SIG-M5 (cell line): ENCODE measurements around the gene ZNF77.
"Not testable (repeated sequence)": the region's sequence is repeated elsewhere in the genome, so short reads cannot be mapped to it uniquely, and the experiment has no call there.

Experiments
- DNase-seq: peaks from one replicate; lab custom pipeline; 2025; lab: John Stamatoyannopoulos, UW

Gene ZNF77

DNA sequence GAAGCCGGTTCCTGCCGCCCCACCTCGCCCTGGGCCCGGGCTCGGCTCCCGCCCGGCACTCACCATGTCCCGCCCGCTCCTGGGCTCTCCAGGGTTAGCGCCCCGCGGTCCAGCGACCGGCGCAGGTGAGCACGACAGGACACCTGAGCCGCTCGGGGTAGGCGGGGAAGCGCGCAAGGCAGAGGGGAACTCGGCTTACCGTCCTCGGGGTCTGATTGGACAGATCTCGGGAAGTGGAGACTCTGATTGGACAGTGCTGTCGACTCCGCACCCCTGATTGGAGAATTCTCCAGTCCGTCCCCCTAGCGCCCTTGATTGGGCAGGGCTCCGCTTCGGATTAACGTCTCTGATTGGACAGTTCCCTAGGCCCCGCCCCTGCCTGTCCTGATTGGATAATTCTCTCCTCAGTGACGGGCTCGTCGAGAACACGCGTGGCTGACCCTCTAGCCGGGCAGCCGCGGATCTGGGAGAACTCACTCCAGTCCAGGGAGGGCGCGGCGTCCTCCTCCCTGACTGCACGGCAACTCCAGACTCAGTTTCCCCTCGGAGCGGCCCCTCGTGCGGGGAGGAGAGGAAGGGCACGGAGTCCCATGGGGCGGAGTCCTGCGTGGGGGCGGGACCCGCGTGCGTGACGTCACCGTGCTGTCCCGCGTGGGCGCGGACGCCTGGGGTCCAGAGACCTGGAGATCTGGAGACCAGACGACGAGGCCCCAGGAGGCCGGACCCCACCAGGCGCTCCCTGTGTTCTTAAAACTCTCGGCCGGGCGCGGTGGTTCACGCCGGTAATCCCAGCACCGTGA lies at the start of gene ZNF77:
TSS of gene ZNF77 (minus strand) at position 197 of the 800 bp plus-strand sequence. CDS start at position 66, 131 bp downstream.
- peak; percentile 92 for DNase-seq

DNA sequence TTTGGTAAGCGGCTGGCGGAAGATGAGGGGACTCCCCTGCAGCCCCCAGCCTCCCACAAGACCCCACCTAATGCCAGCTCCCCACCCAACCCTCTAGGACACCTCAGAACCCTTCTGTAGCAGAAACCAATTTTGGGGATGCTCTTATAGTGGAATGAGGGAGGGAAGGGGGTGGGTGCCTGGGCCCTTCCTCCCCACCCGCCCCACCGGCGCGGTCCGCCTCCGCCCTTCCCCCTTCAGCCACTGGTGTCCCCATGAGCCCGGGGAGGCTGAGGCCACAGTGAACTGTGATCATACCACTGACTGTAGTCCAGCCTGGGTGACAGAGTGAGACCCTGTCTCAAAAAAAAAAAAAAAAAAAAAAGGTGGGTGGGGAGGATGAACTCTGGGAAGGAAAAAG lies 48.8 kb upstream of the ZNF77 start:
- DNase-seq, result no peak

- DNase-seq, result no peak
Measured at GRCh38 chr19:2992958-2993357, 48.2 kb upstream of the ZNF77 start.

- DNase-seq, result not testable (repeated sequence)
Measured at GRCh38 chr19:2992333-2992732, 47.6 kb upstream of the ZNF77 start.

GRCh38 chr19:2989236-2989946 lies 44.6 kb upstream of the ZNF77 start:
- no peak for DNase-seq

DNA sequence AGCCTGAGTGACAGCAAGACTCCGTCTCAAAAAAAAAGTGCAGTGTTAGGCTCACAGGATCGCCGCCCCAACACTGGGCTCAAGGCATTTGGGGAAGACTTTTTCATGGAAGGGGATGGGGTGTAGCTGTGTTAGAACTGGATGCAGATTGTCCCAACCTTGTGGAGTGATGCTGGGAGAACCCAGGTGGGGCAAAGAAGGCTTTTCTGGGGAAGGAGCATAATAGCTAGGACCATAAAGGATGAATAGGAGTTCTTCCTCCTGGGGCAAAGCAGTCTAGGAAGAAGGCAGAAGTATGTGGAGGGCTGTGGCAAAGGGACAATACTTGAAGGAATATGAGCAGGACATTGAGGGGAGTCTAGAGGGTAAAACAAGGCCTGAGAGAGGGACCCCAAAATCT lies 43.8 kb upstream of the ZNF77 start:
- DNase-seq, result no peak

DNA sequence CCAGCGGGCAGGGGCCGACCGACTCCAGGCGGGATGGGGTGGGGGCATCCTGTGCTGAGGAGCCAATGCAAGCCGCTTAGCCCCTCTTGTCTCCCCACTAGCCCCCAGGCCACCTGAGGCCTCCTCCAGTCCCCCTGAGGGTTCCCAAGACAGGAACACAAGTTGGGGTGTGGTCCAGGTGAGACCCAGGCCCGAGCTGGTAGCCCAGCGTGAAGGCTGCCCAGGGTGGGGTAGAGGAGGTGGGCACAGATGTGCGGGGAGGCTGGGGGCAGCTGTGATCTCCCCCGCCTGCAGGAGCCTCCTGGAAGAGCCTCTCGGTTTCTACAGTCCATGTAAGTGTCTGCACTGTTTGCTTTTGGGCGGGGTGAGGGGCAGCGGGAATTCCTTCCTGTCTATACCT lies 43.0 kb upstream of the ZNF77 start:
- no peak for DNase-seq

GRCh38 chr19:2986951-2987524 lies 42.3 kb upstream of the ZNF77 start:
- DNase-seq, result no peak

- no peak for DNase-seq
Measured at GRCh38 chr19:2984215-2984528, 39.4 kb upstream of the ZNF77 start.

DNA sequence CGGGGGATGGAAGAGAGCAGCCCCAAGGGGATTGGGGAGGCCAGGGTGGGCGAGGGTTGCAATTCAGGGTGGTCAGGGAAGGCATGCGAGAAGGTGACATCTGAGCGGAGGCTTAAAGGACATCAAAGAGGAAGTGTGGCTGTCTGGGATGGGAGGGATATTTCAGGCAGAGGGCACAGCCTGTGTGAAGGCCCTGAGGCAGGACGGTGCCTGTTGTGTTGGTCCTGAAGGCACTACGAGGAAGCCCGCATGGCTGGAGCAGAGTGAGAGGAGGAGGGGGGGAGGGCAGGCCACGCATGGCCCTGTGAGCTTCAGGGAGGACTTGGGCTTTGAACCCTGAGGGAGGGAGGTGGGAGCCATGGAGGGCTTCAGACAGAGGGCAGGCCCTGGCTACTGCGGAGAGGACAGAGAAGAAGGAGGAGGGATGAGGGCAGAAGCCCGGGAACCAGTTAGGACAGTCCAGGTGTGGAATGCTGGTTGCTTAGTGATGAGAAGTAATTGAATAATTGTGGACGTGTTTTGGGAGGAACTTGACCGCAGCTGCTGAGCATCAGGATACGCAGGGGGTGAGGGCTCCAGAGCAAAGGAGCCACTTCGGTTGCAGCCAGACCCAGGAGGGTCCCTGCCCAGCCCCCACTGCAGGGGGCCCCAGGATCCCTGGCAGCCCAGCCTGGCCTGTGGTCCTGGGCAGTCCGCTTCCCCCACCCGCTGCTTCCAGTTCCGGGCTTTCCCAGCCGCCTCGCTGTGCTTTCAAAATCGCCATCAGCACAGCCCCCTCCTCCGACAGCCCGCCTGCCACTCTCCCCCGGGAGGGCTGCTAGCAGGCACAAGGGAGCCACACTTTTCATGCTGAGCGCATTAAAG lies 38.8 kb upstream of the ZNF77 start:
- no peak for DNase-seq

- no peak for DNase-seq
Measured at GRCh38 chr19:2982983-2983350, 38.2 kb upstream of the ZNF77 start.

- no peak for DNase-seq
Measured at GRCh38 chr19:2982561-2982960, 37.8 kb upstream of the ZNF77 start.

DNA sequence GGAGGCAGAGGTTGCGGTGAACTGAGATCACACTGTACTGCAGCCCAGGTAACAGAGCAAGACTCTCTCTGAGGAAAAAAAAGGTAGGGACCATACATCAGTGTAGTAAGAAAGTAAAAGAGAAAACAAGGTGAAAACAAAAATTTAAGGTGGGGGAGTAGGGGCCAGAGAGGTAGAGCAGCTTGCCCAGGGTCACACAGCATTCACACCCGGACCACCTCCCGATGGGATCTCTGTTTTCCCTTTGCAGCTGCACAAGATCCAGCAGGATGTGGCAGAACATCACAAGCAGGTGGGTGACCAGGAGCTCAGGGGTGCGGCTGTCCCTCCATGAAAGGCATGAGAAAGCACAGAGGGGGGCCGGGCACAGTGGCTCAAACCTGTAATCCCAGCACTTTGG lies 37.1 kb upstream of the ZNF77 start:
- DNase-seq, result no peak

- DNase-seq, result no peak
Measured at GRCh38 chr19:2978772-2979171, 34.0 kb upstream of the ZNF77 start.

GRCh38 chr19:2978166-2978767 lies 33.5 kb upstream of the ZNF77 start:
- DNase-seq, result no peak

GRCh38 chr19:2977746-2978138 lies 33.0 kb upstream of the ZNF77 start:
- no peak for DNase-seq

DNA sequence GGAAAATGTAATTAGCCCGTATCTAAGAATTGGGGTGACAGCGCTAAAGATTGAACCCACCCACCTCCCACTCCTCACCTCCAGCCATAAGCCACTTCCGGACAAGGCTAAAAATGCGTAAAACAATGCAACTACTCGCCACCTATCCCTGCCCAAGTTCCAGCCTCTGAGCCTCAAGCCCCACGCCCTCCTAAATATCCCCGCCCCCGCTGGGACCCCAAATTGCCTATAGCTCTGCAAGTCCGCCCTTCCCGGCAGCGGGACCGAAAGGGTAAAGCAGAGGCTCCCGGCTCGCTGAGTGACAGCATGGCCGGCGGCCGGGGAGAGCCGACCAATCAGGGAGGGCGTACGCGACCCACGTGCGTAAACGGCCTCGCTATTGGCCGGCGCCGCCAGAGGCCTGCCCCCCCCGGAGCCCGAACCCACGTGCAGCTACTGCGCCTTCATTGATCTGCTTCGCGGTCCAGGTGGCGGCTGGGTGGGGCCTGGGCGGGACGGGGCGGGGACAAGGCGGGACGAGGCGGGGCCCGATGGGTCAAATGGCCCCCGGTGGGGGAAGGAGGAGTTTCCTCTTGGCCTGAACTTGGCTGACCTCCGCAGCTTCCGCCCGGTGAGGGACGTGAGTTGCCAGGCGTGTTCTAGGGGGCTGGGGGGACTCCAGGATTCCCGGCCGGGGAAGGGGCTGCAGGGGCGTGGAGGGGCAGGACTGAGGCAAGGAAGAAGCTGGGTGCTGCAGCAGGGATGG lies 32.4 kb upstream of the ZNF77 start, which contains the start of gene TLE6:
TSS of gene TLE6 (plus strand) at position 564 of the 745 bp plus-strand sequence. CDS start 670 bp downstream, outside the sequence.
- DNase-seq, result peak; percentile 38

- DNase-seq, result no peak
Measured at GRCh38 chr19:2976609-2977000, 31.8 kb upstream of the ZNF77 start.

DNA sequence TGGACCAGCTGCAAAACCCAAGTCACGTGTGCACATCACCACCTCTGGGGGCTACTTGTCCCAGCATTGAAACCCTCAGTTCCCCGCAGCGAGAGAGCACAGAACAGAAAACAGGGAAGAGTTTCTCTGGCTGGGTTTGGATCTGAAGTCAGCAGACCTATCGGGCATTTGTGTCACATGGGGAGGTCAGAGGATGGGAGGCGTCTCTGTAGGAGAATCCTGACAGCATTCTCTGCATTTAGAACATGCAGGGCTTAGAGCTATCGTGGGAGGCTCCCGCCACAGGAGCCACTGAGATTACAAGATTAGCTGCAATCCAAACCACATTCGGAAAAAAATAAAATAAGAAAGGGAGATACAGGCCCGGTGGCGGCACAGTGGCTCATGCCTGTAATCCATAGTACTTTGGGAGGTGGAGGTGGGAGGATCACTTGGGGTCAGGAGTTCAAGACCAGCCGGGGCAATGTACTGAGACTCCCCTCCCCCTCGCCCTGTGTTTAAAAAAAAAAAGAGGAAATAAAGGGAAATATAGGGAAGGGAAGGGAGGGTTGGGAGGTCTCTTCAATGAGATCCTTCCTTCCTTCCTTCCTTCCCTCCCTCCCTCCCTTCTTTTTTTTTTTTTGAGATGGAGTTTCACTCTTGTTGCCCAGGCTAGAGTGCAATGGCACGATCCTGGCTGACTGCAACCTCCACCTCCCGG lies 29.7 kb upstream of the ZNF77 start:
- DNase-seq, result no peak

GRCh38 chr19:2973229-2973628 lies 28.5 kb upstream of the ZNF77 start:
- DNase-seq, result no peak
